NCI-H128 (cell line): ENCODE data around the gene WFDC10A.
"Not testable (repeated sequence)": the region's sequence is repeated elsewhere in the genome, so short reads cannot be mapped to it uniquely, and the experiment has no call there.

Experiments used
- DNase-seq: peaks from one replicate; lab custom pipeline; 2025; ENCODE audit not compliant: unreplicated experiment; lab: John Stamatoyannopoulos, UW

The WFDC10A gene

GRCh38 chr20:45647441-45648050, 18.0 kb downstream of the WFDC10A start:
- DNase-seq, result no peak

GRCh38 chr20:45649312-45649863, 19.8 kb downstream of the WFDC10A start:
- no peak for DNase-seq

DNA sequence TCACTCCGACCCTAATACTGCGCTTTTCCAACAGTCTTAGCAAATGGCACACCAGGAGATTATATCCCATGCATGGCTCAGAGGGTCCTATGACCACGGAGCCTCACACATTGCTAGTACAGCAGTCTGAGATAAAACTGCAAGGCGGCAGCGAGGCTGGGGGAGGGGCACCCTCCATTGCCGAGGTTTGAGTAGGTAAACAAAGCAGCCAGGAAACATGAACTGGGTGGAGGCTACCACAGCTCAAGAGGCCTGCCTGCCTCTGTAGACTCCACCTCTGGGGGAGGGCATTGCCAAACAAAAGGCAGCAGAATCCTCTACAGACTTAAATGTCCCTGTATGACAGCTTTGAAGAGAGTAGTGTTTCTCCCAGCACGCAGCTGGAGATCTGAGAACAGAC, 22.2 kb downstream of the WFDC10A start:
- not testable (repeated sequence) for DNase-seq

DNA sequence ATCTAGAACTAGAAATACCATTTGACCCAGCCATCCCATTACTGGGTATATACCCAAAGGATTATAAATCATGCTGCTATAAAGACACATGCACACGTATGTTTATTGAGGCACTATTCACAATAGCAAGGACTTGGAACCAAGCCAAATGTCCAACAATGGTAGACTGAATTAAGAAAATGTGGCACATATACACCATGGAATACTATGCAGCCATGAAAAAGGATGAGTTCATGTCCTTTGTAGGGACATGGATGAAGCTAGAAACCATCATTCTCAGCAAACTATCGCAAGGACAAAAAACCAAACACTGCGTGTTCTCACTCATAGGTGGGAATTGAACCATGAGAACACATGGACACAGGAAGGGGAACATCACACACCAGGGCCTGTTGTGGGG, 27.5 kb downstream of the WFDC10A start:
- not testable (repeated sequence) for DNase-seq

- DNase-seq, result no peak
These were observed 40.6 kb downstream of the WFDC10A start, which contains the start of gene WFDC11 for GRCh38 chr20:45670139-45670538. Gene WFDC11 (minus strand): TSS chr20:45670239. CDS start chr20:45650600, 19,639 bp downstream.

- DNase-seq, result no peak
These were observed 43.2 kb downstream of the WFDC10A start for GRCh38 chr20:45672765-45673164.

GRCh38 chr20:45679650-45680049, 50.1 kb downstream of the WFDC10A start:
- no peak for DNase-seq
